Islet precursor cell (in vitro differentiated cells): Measurements from ENCODE around the gene KCNMA1.

Experiments
- DNase-seq: peaks from one replicate; pipeline ENCODE4 v3.0.0-alpha.2; 2018

Gene KCNMA1

GRCh38 chr10:77386365-77386764 lies 251.2 kb downstream of the KCNMA1 start:
- no peak for DNase-seq

- DNase-seq: no peak
These were observed 252.3 kb downstream of the KCNMA1 start for GRCh38 chr10:77385315-77385714.

- no peak for DNase-seq
These were observed 253.6 kb downstream of the KCNMA1 start for GRCh38 chr10:77383861-77384553.

- DNase-seq: no peak
These were observed 255.9 kb downstream of the KCNMA1 start for GRCh38 chr10:77381750-77382149.

- no peak for DNase-seq
These were observed 256.9 kb downstream of the KCNMA1 start for GRCh38 chr10:77380723-77381122.

- no peak for DNase-seq
These were observed 257.4 kb downstream of the KCNMA1 start for GRCh38 chr10:77380191-77380590.

GRCh38 chr10:77378366-77379349 lies 258.9 kb downstream of the KCNMA1 start:
- no peak for DNase-seq

GRCh38 chr10:77377678-77378352 lies 259.8 kb downstream of the KCNMA1 start:
- DNase-seq: no peak

GRCh38 chr10:77377034-77377433 lies 260.6 kb downstream of the KCNMA1 start:
- peak; percentile 88 for DNase-seq

- no peak for DNase-seq
These were observed 263.4 kb downstream of the KCNMA1 start for GRCh38 chr10:77374189-77374656.

- no peak for DNase-seq
These were observed 265.5 kb downstream of the KCNMA1 start for GRCh38 chr10:77371848-77372799.

- no peak for DNase-seq
These were observed 266.2 kb downstream of the KCNMA1 start for GRCh38 chr10:77371421-77371820.

- no peak for DNase-seq
These were observed 269.6 kb downstream of the KCNMA1 start for GRCh38 chr10:77368006-77368405.

- DNase-seq: no peak
These were observed 274.4 kb downstream of the KCNMA1 start for GRCh38 chr10:77363210-77363609.

- DNase-seq: no peak
These were observed 275.8 kb downstream of the KCNMA1 start for GRCh38 chr10:77361831-77362230.

- DNase-seq: no peak
These were observed 276.2 kb downstream of the KCNMA1 start for GRCh38 chr10:77361426-77361825.

- DNase-seq: no peak
These were observed 276.8 kb downstream of the KCNMA1 start for GRCh38 chr10:77360835-77361234.

GRCh38 chr10:77359950-77360520 lies 277.6 kb downstream of the KCNMA1 start:
- peak; percentile 85 for DNase-seq

- no peak for DNase-seq
These were observed 278.3 kb downstream of the KCNMA1 start for GRCh38 chr10:77359287-77359691.

- no peak for DNase-seq
These were observed 279.0 kb downstream of the KCNMA1 start for GRCh38 chr10:77358656-77359055.

- no peak for DNase-seq
These were observed 279.8 kb downstream of the KCNMA1 start for GRCh38 chr10:77357611-77358310.
